MM.1S (cell line): Measurements from ENCODE around the gene TACC2.

Experiments
- CTCF ChIP-seq: fragments of 300-600 bp; sonication (generic); IDR thresholded peaks from 2 replicates; pipeline ENCODE4 v1.5.1; 2016; ENCODE audit warnings: antibody characterized with exemption, low read length, mixed read lengths
- EZH2 ChIP-seq: fragments of 300-600 bp; sonication (generic); optimal IDR thresholded peaks from 2 replicates; pipeline ENCODE3; 2017; ENCODE audit warnings: low read depth, mild to moderate bottlenecking, antibody characterized with exemption, low read length, mixed read lengths

GRCh38 chr10:122219340-122219739 lies 230.4 kb downstream of the TACC2 start:
- no peak for TF ChIP-seq CTCF
- TF ChIP-seq EZH2 = no peak
